NCI-H526 (cell line): ENCODE measurements around the gene POU2F3.

ENCODE experiments used
- DNase-seq, 2 experiments: peaks; one replicate each; lab custom pipeline; 2025; lab: John Stamatoyannopoulos, UW

POU2F3 gene

GRCh38 chr11:120239713-120240640, at the start of gene POU2F3:
Gene POU2F3 (plus strand): TSS chr11:120240140. CDS start chr11:120240344, 204 bp downstream.
- peak; percentile 98 to 100 for DNase-seq

- no peak for DNase-seq
These were observed 48.9 kb upstream of the POU2F3 start for GRCh38 chr11:120191058-120191457.

GRCh38 chr11:120192831-120193625, 46.9 kb upstream of the POU2F3 start:
- no peak for DNase-seq

GRCh38 chr11:120194166-120194565, 45.8 kb upstream of the POU2F3 start:
- DNase-seq = no peak

GRCh38 chr11:120195601-120196320, 44.2 kb upstream of the POU2F3 start:
- DNase-seq = no peak

- no peak for DNase-seq
These were observed 43.1 kb upstream of the POU2F3 start for GRCh38 chr11:120196826-120197225.

GRCh38 chr11:120197251-120197891, 42.6 kb upstream of the POU2F3 start:
- DNase-seq = peak; percentile 43 to 63

- DNase-seq = no peak
These were observed 42.0 kb upstream of the POU2F3 start for GRCh38 chr11:120197977-120198376.

GRCh38 chr11:120198403-120198786, 41.5 kb upstream of the POU2F3 start:
- DNase-seq = no peak

- no peak for DNase-seq
These were observed 41.0 kb upstream of the POU2F3 start for GRCh38 chr11:120198787-120199469.

GRCh38 chr11:120199613-120200012, 40.3 kb upstream of the POU2F3 start:
- no peak for DNase-seq

GRCh38 chr11:120200677-120201076, 39.3 kb upstream of the POU2F3 start:
- no peak for DNase-seq

GRCh38 chr11:120201653-120202052, 38.3 kb upstream of the POU2F3 start:
- DNase-seq = no peak

- no peak for DNase-seq
These were observed 36.3 kb upstream of the POU2F3 start for GRCh38 chr11:120203626-120204025.

GRCh38 chr11:120205596-120206161, 34.3 kb upstream of the POU2F3 start:
- DNase-seq = no peak

- no peak for DNase-seq
These were observed 32.4 kb upstream of the POU2F3 start for GRCh38 chr11:120207512-120207911.

GRCh38 chr11:120208001-120208441, 31.9 kb upstream of the POU2F3 start:
- DNase-seq = no peak

- DNase-seq = no peak
These were observed 31.2 kb upstream of the POU2F3 start for GRCh38 chr11:120208777-120209176.

GRCh38 chr11:120209746-120210625, 30.0 kb upstream of the POU2F3 start:
- no peak for DNase-seq
